Activated T-cell treated with anti-CD3 and anti-CD28 coated beads, Interleukin-2, amount 50 U/mL, for 24 hours (primary cell): Measurements from ENCODE around the gene PRDM16.

ENCODE experiments used
- DNase-seq: peaks from one replicate; pipeline ENCODE4 v3.0.0-alpha.2; 2020
- H3K27ac Mint-ChIP-seq: 2 replicates; pipeline ENCODE4 v1.8.0; 2020; ENCODE audit warnings: mild to moderate bottlenecking, mixed read lengths
- H3K27me3 Mint-ChIP-seq: 2 replicates; pipeline ENCODE4 v1.8.0; 2020; ENCODE audit warnings: mixed read lengths
- H3K36me3 Mint-ChIP-seq: 2 replicates; pipeline ENCODE4 v1.8.0; 2020; ENCODE audit warnings: low read depth, mixed read lengths
- H3K4me1 Mint-ChIP-seq: 2 replicates; pipeline ENCODE4 v1.8.0; 2020; ENCODE audit warnings: low read depth, mixed read lengths
- H3K4me3 Mint-ChIP-seq: 2 replicates; pipeline ENCODE4 v1.8.0; 2020; ENCODE audit warnings: mild to moderate bottlenecking, moderate library complexity, mixed read lengths
- H3K9me3 Mint-ChIP-seq: 2 replicates; pipeline ENCODE4 v1.8.0; 2020; ENCODE audit warnings: mixed read lengths

Gene PRDM16

GRCh38 chr1:3461238-3461933 is 392.4 kb downstream of the PRDM16 start:
- no peak overlapping the region for H3K4me3 Mint-ChIP-seq
- DNase-seq: no peak
- no peaks in the 10 kb centered on the region for H3K36me3 Mint-ChIP-seq
- no peak overlapping the region for H3K27ac Mint-ChIP-seq
- no peaks in the 10 kb centered on the region for H3K9me3 Mint-ChIP-seq
- no peaks in the 10 kb centered on the region for H3K27me3 Mint-ChIP-seq
- H3K4me1 Mint-ChIP-seq: peaks cover 4% of the 10 kb centered on the region

- no peaks in the 10 kb centered on the region for H3K9me3 Mint-ChIP-seq
- DNase-seq: no peak
- H3K4me1 Mint-ChIP-seq: peaks cover 4% of the 10 kb centered on the region
- H3K27ac Mint-ChIP-seq: no peak overlapping the region
- no peaks in the 10 kb centered on the region for H3K27me3 Mint-ChIP-seq
- H3K4me3 Mint-ChIP-seq: no peak overlapping the region
- H3K36me3 Mint-ChIP-seq: no peaks in the 10 kb centered on the region
Measured at GRCh38 chr1:3461934-3462275, 392.9 kb downstream of the PRDM16 start.

GRCh38 chr1:3462356-3463012 is 393.5 kb downstream of the PRDM16 start:
- H3K27ac Mint-ChIP-seq: no peak overlapping the region
- H3K9me3 Mint-ChIP-seq: no peaks in the 10 kb centered on the region
- DNase-seq: no peak
- H3K36me3 Mint-ChIP-seq: no peaks in the 10 kb centered on the region
- H3K4me3 Mint-ChIP-seq: no peak overlapping the region
- peaks cover 4% of the 10 kb centered on the region for H3K4me1 Mint-ChIP-seq
- H3K27me3 Mint-ChIP-seq: no peaks in the 10 kb centered on the region

GRCh38 chr1:3463013-3463385 is 394.0 kb downstream of the PRDM16 start:
- Mint-ChIP-seq H3K27ac (no peak overlapping the region), H3K27me3 (no peaks in the 10 kb centered on the region), H3K9me3 (no peaks in the 10 kb centered on the region), H3K4me1 (peaks cover 4% of the 10 kb centered on the region), H3K4me3 (no peak overlapping the region), H3K36me3 (no peaks in the 10 kb centered on the region)
- DNase-seq: no peak

GRCh38 chr1:3463408-3463863 is 394.4 kb downstream of the PRDM16 start:
- DNase-seq: no peak
- H3K4me1 Mint-ChIP-seq: peaks cover 4% of the 10 kb centered on the region
- H3K4me3 Mint-ChIP-seq: no peak overlapping the region
- no peak overlapping the region for H3K27ac Mint-ChIP-seq
- H3K27me3 Mint-ChIP-seq: no peaks in the 10 kb centered on the region
- no peaks in the 10 kb centered on the region for H3K9me3 Mint-ChIP-seq
- no peaks in the 10 kb centered on the region for H3K36me3 Mint-ChIP-seq

GRCh38 chr1:3463891-3464648 is 395.1 kb downstream of the PRDM16 start:
- no peak for DNase-seq
- H3K36me3 Mint-ChIP-seq: no peaks in the 10 kb centered on the region
- no peak overlapping the region for H3K4me3 Mint-ChIP-seq
- no peaks in the 10 kb centered on the region for H3K27me3 Mint-ChIP-seq
- peaks cover 4% of the 10 kb centered on the region for H3K4me1 Mint-ChIP-seq
- no peaks in the 10 kb centered on the region for H3K9me3 Mint-ChIP-seq
- no peak overlapping the region for H3K27ac Mint-ChIP-seq

- no peak for DNase-seq
- H3K27ac Mint-ChIP-seq: no peak overlapping the region
- H3K4me1 Mint-ChIP-seq: peaks cover 4% of the 10 kb centered on the region
- H3K9me3 Mint-ChIP-seq: no peaks in the 10 kb centered on the region
- no peaks in the 10 kb centered on the region for H3K36me3 Mint-ChIP-seq
- no peaks in the 10 kb centered on the region for H3K27me3 Mint-ChIP-seq
- no peak overlapping the region for H3K4me3 Mint-ChIP-seq
Measured at GRCh38 chr1:3464649-3465025, 395.6 kb downstream of the PRDM16 start.

- H3K4me3 Mint-ChIP-seq: no peak overlapping the region
- H3K27ac Mint-ChIP-seq: no peak overlapping the region
- H3K36me3 Mint-ChIP-seq: no peaks in the 10 kb centered on the region
- DNase-seq: no peak
- H3K27me3 Mint-ChIP-seq: no peaks in the 10 kb centered on the region
- H3K4me1 Mint-ChIP-seq: peaks cover 4% of the 10 kb centered on the region
- H3K9me3 Mint-ChIP-seq: no peaks in the 10 kb centered on the region
Measured at GRCh38 chr1:3465091-3465934, 396.3 kb downstream of the PRDM16 start.

- Mint-ChIP-seq H3K9me3 (no peaks in the 10 kb centered on the region), H3K4me1 (peaks cover 4% of the 10 kb centered on the region), H3K4me3 (no peak overlapping the region), H3K27me3 (no peaks in the 10 kb centered on the region), H3K36me3 (no peaks in the 10 kb centered on the region), H3K27ac (no peak overlapping the region)
- DNase-seq: no peak
Measured at GRCh38 chr1:3465935-3466321, 396.9 kb downstream of the PRDM16 start.

GRCh38 chr1:3466366-3467075 is 397.5 kb downstream of the PRDM16 start:
- H3K36me3 Mint-ChIP-seq: no peaks in the 10 kb centered on the region
- H3K9me3 Mint-ChIP-seq: no peaks in the 10 kb centered on the region
- H3K4me1 Mint-ChIP-seq: peaks cover 4% of the 10 kb centered on the region
- no peaks in the 10 kb centered on the region for H3K27me3 Mint-ChIP-seq
- H3K27ac Mint-ChIP-seq: no peak overlapping the region
- no peak for DNase-seq
- no peak overlapping the region for H3K4me3 Mint-ChIP-seq

- no peaks in the 10 kb centered on the region for H3K9me3 Mint-ChIP-seq
- no peak overlapping the region for H3K4me3 Mint-ChIP-seq
- H3K36me3 Mint-ChIP-seq: no peaks in the 10 kb centered on the region
- no peak for DNase-seq
- peaks cover 4% of the 10 kb centered on the region for H3K4me1 Mint-ChIP-seq
- H3K27me3 Mint-ChIP-seq: no peaks in the 10 kb centered on the region
- no peak overlapping the region for H3K27ac Mint-ChIP-seq
Measured at GRCh38 chr1:3467096-3468036, 398.4 kb downstream of the PRDM16 start.

- Mint-ChIP-seq H3K4me3 (no peak overlapping the region), H3K27ac (no peak overlapping the region), H3K36me3 (no peaks in the 10 kb centered on the region), H3K27me3 (no peaks in the 10 kb centered on the region), H3K4me1 (peaks cover 4% of the 10 kb centered on the region), H3K9me3 (no peaks in the 10 kb centered on the region)
- no peak for DNase-seq
Measured at GRCh38 chr1:3468236-3469103, 399.5 kb downstream of the PRDM16 start.
